Subcutaneous adipose tissue (tissue), 4 donors: ENCODE measurements around the gene FUT1. TPM values are rescaled to one million over a fixed set of nuclear protein-coding genes. Genes with fewer than 3 reads are reported as not detected.

Experiments used
- CTCF ChIP-seq: fragments of 450-650 bp; IDR thresholded peaks from one replicate; pipeline ENCODE4 v1.5.1; 2016; ENCODE audit warnings: low read depth, mild to moderate bottlenecking, control low read depth, antibody characterized with exemption, moderate library complexity
- total RNA-seq, 4 donors: library from RNA; depleted of rRNA; stranded (reverse); fragments of >200 nt; gene quantifications; one replicate each; pipeline ENCODE4 v1.1.0, GENCODE V29; 2016

FUT1 gene
- total RNA-seq, 4 donors from 2014 or later, result 1.0 to 7.2 (median 4.4) TPM

GRCh38 chr19:48750351-48750750 is 2.1 kb downstream of the FUT1 start:
- TF ChIP-seq CTCF, result no peak

GRCh38 chr19:48749571-48750198 is 2.8 kb downstream of the FUT1 start:
- no peak for TF ChIP-seq CTCF

- TF ChIP-seq CTCF, result no peak
Measured at GRCh38 chr19:48746738-48747575, 5.5 kb downstream of the FUT1 start, which contains the start of gene IZUMO1. Gene IZUMO1 (minus strand): TSS chr19:48746909. CDS start chr19:48745859, 1,050 bp downstream.

GRCh38 chr19:48746110-48746509 is 6.3 kb downstream of the FUT1 start:
- no peak for TF ChIP-seq CTCF

- TF ChIP-seq CTCF, result no peak
Measured at GRCh38 chr19:48745208-48745995, 7.0 kb downstream of the FUT1 start.

GRCh38 chr19:48742096-48742495 is 10.3 kb downstream of the FUT1 start:
- no peak for TF ChIP-seq CTCF
